ENCODE data around the gene COL2A1. TPM values are rescaled to one million over a fixed set of nuclear protein-coding genes. Genes with fewer than 3 reads are reported as not detected.

The COL2A1 gene
- total RNA-seq, 2 donors from 2014 or later: not detected

DNA sequence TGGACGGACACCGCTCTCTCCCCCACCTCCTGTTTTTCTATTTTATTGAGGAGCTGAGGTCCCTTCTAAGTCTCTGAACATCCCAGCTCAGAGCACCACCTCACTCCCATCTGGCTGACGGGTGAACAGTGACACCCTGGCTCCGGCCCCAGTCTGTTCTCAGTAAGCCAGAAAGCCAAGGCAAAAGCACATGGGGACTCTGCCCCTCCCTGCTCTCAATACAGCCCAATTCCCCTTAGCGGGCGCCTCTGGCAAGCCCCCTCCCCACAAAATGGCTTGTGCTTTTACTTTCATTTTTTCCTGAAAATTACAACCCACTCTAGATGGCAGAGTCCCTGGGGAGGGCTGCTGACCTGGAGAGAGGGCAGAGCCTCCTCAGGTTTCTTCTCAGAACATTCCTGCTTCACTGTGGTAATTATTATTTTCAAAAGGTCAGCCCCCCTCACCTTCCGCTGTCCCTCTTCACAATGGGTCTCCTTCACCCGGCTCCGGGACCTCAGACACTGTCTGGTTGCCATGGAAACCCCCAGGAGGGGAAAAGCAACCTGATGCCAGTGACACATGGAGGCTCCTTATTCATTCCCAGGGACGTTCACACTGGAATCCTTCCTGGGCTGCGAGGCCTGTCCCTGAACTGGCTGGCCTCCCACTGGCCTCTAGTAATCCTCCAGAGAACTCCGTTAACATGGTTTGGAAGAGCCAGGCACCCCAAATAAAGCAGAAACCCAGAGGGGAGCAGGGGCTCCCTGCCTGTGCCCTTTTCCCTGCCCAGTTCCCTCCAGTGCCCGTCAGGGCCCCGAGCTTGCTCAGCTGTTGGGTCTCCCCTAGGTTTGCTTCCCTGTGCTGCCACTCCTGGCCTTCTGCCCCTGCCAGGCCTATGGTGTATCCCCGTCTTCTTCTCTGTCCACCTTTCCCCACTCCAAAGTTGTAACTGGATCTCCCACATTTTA lies 15.9 kb downstream of the COL2A1 start:
- intact Hi-C loops (cut with DNase I): no loop called here
- peak in 1 of 4 donors; percentile 3 for DNase-seq
- Histone ChIP-seq H3K27me3 (no peaks in the 10 kb centered on the region), H3K9me3 (no peaks in the 10 kb centered on the region), H3K36me3 (replicated peaks in 1 of 2; ENCODE audit: insufficient read depth in 1 of 2, low read depth in 2 of 2) (no peaks in the 10 kb centered on the region), H3K4me3 (no peak overlapping the region), H3K4me1 (no peaks in the 10 kb centered on the region), H3K27ac (no peak overlapping the region)
- ATAC-seq: no peak
- 45 to 57% methylated on average over 14 to 15 of the region's 15 CpGs for WGBS, 2 donors
- TF ChIP-seq, protein P1, sequence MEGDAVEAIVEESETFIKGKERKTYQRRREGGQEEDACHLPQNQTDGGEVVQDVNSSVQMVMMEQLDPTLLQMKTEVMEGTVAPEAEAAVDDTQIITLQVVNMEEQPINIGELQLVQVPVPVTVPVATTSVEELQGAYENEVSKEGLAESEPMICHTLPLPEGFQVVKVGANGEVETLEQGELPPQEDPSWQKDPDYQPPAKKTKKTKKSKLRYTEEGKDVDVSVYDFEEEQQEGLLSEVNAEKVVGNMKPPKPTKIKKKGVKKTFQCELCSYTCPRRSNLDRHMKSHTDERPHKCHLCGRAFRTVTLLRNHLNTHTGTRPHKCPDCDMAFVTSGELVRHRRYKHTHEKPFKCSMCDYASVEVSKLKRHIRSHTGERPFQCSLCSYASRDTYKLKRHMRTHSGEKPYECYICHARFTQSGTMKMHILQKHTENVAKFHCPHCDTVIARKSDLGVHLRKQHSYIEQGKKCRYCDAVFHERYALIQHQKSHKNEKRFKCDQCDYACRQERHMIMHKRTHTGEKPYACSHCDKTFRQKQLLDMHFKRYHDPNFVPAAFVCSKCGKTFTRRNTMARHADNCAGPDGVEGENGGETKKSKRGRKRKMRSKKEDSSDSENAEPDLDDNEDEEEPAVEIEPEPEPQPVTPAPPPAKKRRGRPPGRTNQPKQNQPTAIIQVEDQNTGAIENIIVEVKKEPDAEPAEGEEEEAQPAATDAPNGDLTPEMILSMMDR (IDR thresholded peaks at IDR 0.05): no peak
- TF ChIP-seq POLR2A (IDR thresholded peaks at IDR 0.05): no peak

DNA sequence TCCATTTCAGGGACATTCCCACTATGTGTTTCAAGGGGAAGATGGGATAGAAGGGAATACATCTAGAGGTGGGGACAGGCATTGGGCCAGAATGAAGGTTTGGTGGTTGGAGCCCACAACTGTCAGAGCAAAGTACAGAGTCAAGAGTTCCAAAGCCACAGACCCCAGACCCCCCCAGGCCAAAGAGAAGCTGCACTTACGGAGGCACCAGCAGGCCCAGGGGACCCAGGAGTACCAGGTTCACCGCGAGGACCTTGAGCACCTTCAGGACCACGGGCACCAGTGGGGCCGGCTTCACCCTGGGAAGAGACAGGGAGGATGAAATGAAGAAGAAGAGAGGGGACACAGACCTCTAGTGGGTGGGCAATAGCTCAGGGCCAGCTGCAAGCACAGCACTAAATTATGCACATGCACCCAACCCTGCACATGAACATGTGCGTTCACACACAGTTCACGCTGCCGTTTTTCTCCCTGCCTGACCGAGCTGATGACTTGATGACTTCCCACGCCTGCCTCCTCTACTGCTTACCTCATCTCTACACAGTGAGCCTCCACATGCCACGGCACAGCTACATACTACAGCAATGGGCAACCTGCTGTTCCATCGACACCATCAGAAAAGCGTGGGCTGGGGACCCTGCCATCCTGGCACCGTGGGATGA lies 16.7 kb downstream of the COL2A1 start:
- Histone ChIP-seq H3K27ac (no peak overlapping the region), H3K36me3 (replicated peaks in 1 of 2; ENCODE audit: insufficient read depth in 1 of 2, low read depth in 2 of 2) (no peaks in the 10 kb centered on the region), H3K4me1 (no peaks in the 10 kb centered on the region), H3K9me3 (no peaks in the 10 kb centered on the region), H3K27me3 (no peaks in the 10 kb centered on the region), H3K4me3 (no peak overlapping the region)
- TF ChIP-seq, protein P1 (IDR thresholded peaks at IDR 0.05): no peak
- TF ChIP-seq POLR2A (IDR thresholded peaks at IDR 0.05): no peak
- ATAC-seq: no peak
- DNase-seq: peak in 1 of 4 donors; percentile 6
- intact Hi-C loops (cut with DNase I): no loop called here
- WGBS, 2 donors: 74 to 80% methylated on average over 14 of the region's 14 CpGs

DNA sequence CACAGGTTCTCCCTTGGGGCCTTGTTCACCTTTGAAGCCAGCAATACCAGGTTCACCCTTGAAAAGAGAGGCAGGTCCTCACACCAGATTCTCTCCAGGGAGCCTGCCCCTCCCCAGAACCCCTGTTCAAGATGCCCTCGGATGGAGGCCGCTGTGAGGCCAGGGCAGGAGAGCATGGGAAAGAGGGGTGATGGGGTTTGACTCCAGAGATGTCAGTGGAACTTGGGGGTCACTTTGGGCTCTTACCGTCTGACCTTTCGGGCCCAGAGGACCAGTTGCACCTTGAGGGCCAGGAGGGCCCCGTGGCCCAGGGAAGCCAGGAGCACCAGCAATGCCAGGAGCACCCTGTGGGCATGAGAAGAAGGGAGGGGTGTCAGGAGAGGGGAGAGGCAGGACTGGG lies 17.4 kb downstream of the COL2A1 start:
- Histone ChIP-seq H3K4me1 (no peaks in the 10 kb centered on the region), H3K36me3 (replicated peaks in 1 of 2; ENCODE audit: insufficient read depth in 1 of 2, low read depth in 2 of 2) (no peaks in the 10 kb centered on the region), H3K27me3 (no peaks in the 10 kb centered on the region), H3K27ac (no peak overlapping the region), H3K4me3 (no peak overlapping the region), H3K9me3 (no peaks in the 10 kb centered on the region)
- intact Hi-C loops (cut with DNase I): no loop called here
- WGBS, 2 donors: 77 to 80% methylated on average over 3 to 5 of the region's 5 CpGs
- no peak for DNase-seq
- TF ChIP-seq, protein P1 (IDR thresholded peaks at IDR 0.05): no peak
- TF ChIP-seq POLR2A (IDR thresholded peaks at IDR 0.05): no peak
- ATAC-seq: no peak

- Histone ChIP-seq H3K4me1 (no peaks in the 10 kb centered on the region), H3K27me3 (no peaks in the 10 kb centered on the region), H3K36me3 (replicated peaks in 1 of 2; ENCODE audit: insufficient read depth in 1 of 2, low read depth in 2 of 2) (no peaks in the 10 kb centered on the region), H3K9me3 (no peaks in the 10 kb centered on the region), H3K27ac (no peak overlapping the region), H3K4me3 (no peak overlapping the region)
- intact Hi-C loops (cut with DNase I): no loop called here
- 64 to 73% methylated on average over 8 of the region's 8 CpGs for WGBS, 2 donors
- TF ChIP-seq, protein P1 (IDR thresholded peaks at IDR 0.05): no peak
- no peak for TF ChIP-seq POLR2A (IDR thresholded peaks at IDR 0.05)
- ATAC-seq (no peak), DNase-seq (no peak)
These were observed 18.0 kb downstream of the COL2A1 start for GRCh38 chr12:47986291-47986660.
